GM06990 (cell line): ENCODE measurements around the gene DOCK2.

Source experiments
- DNase-seq: peaks from one replicate; pipeline ENCODE4 v3.0.0-alpha.2; 2011; ENCODE audit not compliant: insufficient read length; ENCODE audit errors: extremely low read depth
- H3K27me3 ChIP-seq: replicated peaks from 2 replicates; pipeline ENCODE4 v1.6.0; 2011; ENCODE audit warnings: low read length; ENCODE audit not compliant: control insufficient read depth, insufficient read depth
- H3K36me3 ChIP-seq: 2 replicates; pipeline ENCODE4 v1.5.1; 2011; ENCODE audit warnings: low read length; ENCODE audit not compliant: control insufficient read depth, insufficient read depth
- H3K4me3 ChIP-seq: replicated peaks from 2 replicates; pipeline ENCODE4 v1.5.1; 2011; ENCODE audit warnings: low read depth, mild to moderate bottlenecking, control low read depth, low read length
- CTCF ChIP-seq: IDR thresholded peaks from 2 replicates; pipeline ENCODE4 v1.5.1; 2011; ENCODE audit warnings: low read length, control low read depth, mild to moderate bottlenecking, inconsistent platforms; ENCODE audit not compliant: insufficient read depth, poor library complexity, severe bottlenecking

The DOCK2 gene

GRCh38 chr5:169811023-169811422 is 173.9 kb downstream of the DOCK2 start:
- H3K4me3 ChIP-seq = no peak overlapping the region
- no peak for DNase-seq
- no peaks in the 10 kb centered on the region for H3K27me3 ChIP-seq
- TF ChIP-seq CTCF = no peak
- peaks cover 14% of the 10 kb centered on the region for H3K36me3 ChIP-seq

DNA sequence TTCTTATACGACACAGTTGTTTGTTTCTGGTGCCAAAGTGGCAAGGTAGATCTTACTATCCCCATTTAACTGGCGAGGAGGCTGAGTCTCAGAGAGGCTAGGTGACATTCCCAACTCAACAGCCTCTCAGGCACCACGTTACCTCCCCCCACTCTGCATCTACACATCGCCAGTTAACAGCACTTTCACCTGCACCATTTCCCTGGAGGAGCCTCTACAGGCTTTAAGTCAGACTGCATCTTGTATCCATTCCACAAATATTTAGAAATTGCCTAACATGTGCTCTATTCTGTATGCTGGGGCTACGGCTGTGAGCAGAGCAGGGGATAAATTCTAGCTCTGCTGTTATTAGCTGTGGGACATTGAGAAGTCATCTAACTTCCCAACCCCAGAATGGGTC is 174.6 kb downstream of the DOCK2 start:
- Histone ChIP-seq H3K4me3 (no peak overlapping the region), H3K36me3 (peaks cover 14% of the 10 kb centered on the region), H3K27me3 (no peaks in the 10 kb centered on the region)
- TF ChIP-seq CTCF = no peak
- no peak for DNase-seq

DNA sequence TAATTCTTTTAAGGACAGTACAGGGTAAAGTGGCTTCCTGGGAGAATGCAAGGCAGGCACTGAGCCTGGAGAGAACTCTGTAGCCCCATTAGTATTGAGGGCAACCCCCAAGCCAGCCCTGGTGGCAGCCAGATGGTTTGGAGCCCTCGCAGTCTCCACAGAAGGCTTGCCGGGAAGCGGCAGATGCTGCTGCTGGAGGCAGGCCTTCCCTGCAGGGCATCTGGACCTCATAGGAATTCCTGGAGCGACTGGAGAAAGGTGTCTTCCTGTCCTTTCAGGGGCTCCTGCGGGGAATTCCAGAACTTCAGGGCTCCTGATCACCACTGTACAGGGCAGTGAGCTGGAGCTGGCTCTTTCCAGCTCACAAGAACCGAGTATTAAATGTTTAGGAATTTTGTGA is 175.7 kb downstream of the DOCK2 start:
- Histone ChIP-seq H3K36me3 (peaks cover 14% of the 10 kb centered on the region), H3K4me3 (no peak overlapping the region), H3K27me3 (no peaks in the 10 kb centered on the region)
- no peak for DNase-seq
- TF ChIP-seq CTCF = no peak

DNA sequence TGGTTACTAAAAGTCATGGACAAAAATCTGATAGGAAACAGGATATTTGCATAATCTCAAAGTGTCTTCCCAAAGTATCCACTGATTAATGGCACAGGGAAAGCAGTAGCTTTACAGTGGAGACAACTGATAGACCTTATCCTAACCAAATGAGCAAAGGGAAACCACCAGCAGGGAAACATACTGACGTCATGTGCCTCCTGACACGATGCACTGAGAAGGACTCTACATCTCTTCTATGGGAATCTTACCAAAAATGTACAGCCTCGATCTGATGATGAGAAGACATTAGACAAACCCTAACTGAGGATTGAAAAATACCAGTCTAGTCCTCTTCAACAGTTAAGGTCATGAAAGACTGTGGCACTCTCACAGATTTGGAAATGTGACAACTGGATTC is 177.0 kb downstream of the DOCK2 start:
- TF ChIP-seq CTCF = no peak
- DNase-seq = no peak
- Histone ChIP-seq H3K4me3 (no peak overlapping the region), H3K36me3 (peaks cover 20% of the 10 kb centered on the region), H3K27me3 (no peaks in the 10 kb centered on the region)

- Histone ChIP-seq H3K27me3 (no peaks in the 10 kb centered on the region), H3K36me3 (peaks cover 23% of the 10 kb centered on the region), H3K4me3 (no peak overlapping the region)
- TF ChIP-seq CTCF = no peak
- no peak for DNase-seq
These were observed 177.4 kb downstream of the DOCK2 start for GRCh38 chr5:169814522-169814921.

DNA sequence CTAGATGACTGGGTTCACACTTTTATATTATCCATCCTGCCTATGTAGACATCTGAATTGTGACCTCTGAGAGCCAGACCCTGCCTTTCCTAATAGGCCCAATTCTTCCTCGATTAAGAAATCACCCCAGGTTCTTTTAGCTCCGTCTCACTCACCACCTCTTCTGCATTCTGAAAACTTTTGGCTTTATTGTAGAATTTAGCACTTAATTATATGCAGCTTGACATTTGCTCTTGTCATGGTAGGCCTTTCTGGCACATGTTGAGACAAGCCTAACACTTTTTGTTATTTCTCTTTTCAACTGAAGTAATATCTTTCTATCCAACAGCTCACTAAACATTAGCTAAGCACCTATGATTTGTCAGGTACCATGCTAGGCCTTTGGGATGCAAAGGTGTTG is 180.0 kb downstream of the DOCK2 start:
- no peak for TF ChIP-seq CTCF
- Histone ChIP-seq H3K36me3 (peaks cover 19% of the 10 kb centered on the region), H3K4me3 (no peak overlapping the region), H3K27me3 (no peaks in the 10 kb centered on the region)
- DNase-seq = no peak
